CD4-positive, alpha-beta T cell treated with Interleukin-2 at 100 ng/mL for 4 hours (primary cell): ENCODE data around the gene STMN1.
A peak's percentile ranks its signal among the peaks of the same experiment; 100 is the strongest.

Experiments
- DNase-seq: peaks from one replicate; pipeline ENCODE4 v3.0.0-alpha.2; 2020; ENCODE audit warnings: low spot score

STMN1 gene

GRCh38 chr1:25891606-25892005, 14.6 kb downstream of the STMN1 start:
- DNase-seq, result no peak

- no peak for DNase-seq
Measured at GRCh38 chr1:25890239-25891034, 15.8 kb downstream of the STMN1 start.

GRCh38 chr1:25889470-25889869, 16.7 kb downstream of the STMN1 start:
- DNase-seq, result no peak

GRCh38 chr1:25888426-25888987, 17.7 kb downstream of the STMN1 start:
- DNase-seq, result no peak

GRCh38 chr1:25885602-25886001, 20.6 kb downstream of the STMN1 start:
- no peak for DNase-seq

- DNase-seq, result no peak
Measured at GRCh38 chr1:25881266-25881665, 25.0 kb downstream of the STMN1 start.

GRCh38 chr1:25880518-25880917, 25.7 kb downstream of the STMN1 start:
- no peak for DNase-seq

- no peak for DNase-seq
Measured at GRCh38 chr1:25879675-25880074, 26.5 kb downstream of the STMN1 start.

GRCh38 chr1:25878690-25879089, 27.5 kb downstream of the STMN1 start:
- no peak for DNase-seq

GRCh38 chr1:25877155-25877554, 29.1 kb downstream of the STMN1 start:
- DNase-seq, result no peak

GRCh38 chr1:25876693-25877077, 29.5 kb downstream of the STMN1 start:
- DNase-seq, result no peak

GRCh38 chr1:25875856-25876692, 30.1 kb downstream of the STMN1 start:
- DNase-seq, result peak; percentile 13

GRCh38 chr1:25875154-25875855, 30.9 kb downstream of the STMN1 start, which contains the start of gene PAQR7:
TSS of gene PAQR7 (minus strand) at chr1:25875708. CDS start at chr1:25863839, 11,869 bp downstream.
- peak; percentile 46 for DNase-seq

GRCh38 chr1:25874635-25875153, 31.5 kb downstream of the STMN1 start:
- DNase-seq, result no peak

- DNase-seq, result no peak
Measured at GRCh38 chr1:25874209-25874608, 32.0 kb downstream of the STMN1 start.

- no peak for DNase-seq
Measured at GRCh38 chr1:25873120-25873519, 33.1 kb downstream of the STMN1 start.

- no peak for DNase-seq
Measured at GRCh38 chr1:25872713-25873112, 33.5 kb downstream of the STMN1 start.

- DNase-seq, result no peak
Measured at GRCh38 chr1:25871704-25872494, 34.3 kb downstream of the STMN1 start.

GRCh38 chr1:25871086-25871703, 35.0 kb downstream of the STMN1 start:
- DNase-seq, result no peak

- DNase-seq, result no peak
Measured at GRCh38 chr1:25870614-25871013, 35.6 kb downstream of the STMN1 start.
